GM19463 (cell line): ENCODE results near the gene NHLRC4.

Experiments
- ATAC-seq: cut with Tn5 transposase; IDR thresholded peaks from one replicate; pipeline ENCODE4 v1.9.1; 2021; ENCODE audit warnings: mild to moderate bottlenecking, moderate library complexity; ENCODE audit not compliant: unreplicated experiment

NHLRC4 gene

GRCh38 chr16:530111-530817 is 36.5 kb upstream of the NHLRC4 start:
- no peak for ATAC-seq

- ATAC-seq = no peak
Observed at GRCh38 chr16:531494-532125, 35.2 kb upstream of the NHLRC4 start.

- ATAC-seq = no peak
Observed at GRCh38 chr16:533391-534123, 33.2 kb upstream of the NHLRC4 start.

DNA sequence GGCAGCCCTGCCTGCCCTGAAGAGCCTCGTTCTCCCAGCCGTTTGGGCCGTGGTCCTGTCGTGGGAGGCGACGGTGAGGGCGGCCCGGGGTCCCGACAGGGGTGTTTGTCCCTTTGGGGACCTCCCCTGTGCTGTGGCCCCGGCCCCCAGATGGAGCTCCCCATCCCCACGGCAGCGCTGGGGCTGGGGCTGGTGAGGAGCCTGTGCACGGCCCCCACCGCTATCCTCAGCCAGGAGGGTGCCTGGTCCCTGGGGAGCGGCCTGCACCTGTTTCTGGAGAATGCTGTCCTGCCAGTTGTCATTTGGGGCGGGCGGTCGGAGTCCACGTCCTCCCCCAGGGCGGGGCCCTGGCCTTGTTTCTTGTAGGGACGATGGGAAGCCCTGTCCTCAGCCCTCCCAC is 32.7 kb upstream of the NHLRC4 start:
- no peak for ATAC-seq

DNA sequence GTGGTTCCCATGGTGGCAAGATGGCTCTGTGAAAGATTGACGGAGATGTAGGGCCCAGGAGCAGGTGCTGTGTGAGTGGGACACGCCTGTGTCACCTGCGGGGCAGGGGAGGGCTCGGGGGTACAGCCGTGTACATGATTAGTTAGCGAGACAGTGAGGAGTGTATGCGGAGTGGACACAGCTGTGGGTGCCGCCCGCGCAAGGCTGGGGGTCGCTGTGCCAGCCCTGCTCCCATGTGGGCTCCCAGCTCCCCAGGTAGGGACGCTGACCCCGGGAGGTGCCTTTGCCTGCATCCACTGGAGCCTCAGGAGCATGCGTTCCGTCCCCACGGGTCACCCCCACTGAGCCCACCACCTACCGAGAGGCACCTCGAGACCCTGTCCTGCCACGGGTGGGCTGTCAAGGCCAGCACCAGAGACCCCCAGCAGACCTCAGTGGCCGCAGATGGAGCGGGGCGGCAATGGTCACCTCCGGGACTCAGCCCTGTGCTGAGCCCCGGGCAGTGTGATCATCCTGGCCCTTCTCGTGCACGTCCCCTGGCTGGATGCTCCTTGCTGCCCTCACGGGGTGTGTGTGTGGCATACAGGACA is 31.9 kb upstream of the NHLRC4 start:
- no peak for ATAC-seq

DNA sequence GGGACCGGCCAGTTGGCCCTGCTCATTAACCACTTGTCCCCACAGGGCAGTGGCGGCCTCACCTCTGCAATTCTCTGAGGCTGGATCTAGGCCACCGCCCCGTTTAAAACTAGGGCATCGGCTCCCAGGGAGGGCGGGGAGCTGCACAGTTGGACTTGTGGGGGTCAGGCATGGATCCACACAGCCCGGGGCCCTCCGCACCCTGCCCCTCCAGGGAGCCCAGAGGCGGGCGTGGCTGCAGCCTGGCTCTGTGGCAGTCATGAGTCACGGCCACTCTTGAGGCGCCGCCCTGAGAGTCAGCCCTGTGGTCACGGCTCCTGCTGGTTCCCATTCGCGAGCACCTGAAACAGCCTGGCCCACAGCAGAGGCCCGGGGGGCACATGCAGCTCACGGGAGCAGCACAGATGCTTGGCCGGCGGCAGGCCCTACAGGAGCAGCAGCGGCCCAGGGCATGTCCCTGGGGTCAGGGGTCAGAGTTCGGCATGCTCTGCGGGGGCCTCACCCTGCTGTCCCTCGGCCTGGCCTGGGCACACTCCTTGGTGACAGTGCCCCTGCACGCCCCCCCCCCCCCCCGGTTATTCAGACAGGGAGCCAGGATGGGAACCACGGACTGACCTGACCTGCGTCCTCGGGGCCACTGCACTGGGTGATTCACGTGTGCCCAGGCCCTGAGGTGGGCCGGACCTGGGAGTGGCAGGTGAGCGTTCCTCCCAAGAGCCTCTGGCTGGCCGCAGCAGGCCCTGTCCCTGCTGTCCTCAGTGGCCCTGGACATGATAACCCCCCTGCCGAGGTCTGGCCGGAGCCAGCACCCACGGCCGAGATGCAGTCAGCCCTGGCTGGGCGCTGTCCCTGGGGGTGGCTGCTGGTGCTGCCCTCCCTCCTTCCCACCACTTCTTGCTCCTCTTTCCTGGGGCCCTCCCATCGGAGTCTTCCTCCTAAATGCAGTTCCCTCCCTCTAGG is 31.1 kb upstream of the NHLRC4 start:
- ATAC-seq = no peak

GRCh38 chr16:536746-537145 is 30.1 kb upstream of the NHLRC4 start:
- ATAC-seq = no peak

DNA sequence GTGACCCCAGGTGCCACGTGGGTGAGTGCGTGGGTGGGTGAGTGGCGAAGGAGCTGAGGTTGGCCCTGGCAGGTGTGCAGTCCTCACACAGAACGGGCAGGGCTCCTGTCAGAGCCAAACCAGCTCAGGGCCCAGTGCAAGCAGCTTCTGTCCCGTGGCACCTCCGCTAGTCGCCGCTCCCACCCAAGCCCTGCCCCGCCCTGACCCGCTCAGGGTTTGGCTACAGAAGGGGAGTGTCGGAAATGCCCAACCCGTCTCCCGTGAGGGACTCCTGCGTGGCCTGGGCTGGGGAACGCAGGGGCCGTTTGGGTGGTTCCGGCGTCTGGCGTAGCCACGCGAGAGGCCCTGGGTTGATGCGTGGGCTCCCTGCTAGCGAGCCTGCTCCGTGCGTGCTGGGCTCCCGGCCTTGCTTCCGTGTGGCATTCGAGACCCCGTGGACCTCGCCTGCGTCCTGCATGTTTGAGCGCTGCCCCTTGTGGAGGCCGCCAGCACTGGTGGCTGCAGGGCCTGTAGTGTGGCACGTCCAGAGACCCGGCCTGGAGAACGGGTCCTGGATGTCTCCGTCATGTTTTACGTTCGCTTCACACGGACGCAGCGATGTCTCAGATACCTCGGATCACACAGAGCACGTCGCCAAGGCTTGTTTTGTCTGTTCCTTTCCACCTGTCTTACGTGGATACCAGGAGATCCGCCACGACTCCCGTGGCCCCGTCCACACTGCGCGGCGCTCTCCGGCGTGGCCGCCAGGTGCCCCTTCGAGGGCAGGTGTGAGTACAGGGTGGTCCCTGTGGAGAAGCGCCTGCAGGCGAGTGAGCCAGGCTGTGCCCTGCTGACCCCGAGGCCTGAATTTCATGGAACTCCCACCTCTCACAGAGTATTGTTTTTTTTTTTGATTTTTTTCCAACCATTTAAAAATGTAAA is 29.1 kb upstream of the NHLRC4 start:
- no peak for ATAC-seq

DNA sequence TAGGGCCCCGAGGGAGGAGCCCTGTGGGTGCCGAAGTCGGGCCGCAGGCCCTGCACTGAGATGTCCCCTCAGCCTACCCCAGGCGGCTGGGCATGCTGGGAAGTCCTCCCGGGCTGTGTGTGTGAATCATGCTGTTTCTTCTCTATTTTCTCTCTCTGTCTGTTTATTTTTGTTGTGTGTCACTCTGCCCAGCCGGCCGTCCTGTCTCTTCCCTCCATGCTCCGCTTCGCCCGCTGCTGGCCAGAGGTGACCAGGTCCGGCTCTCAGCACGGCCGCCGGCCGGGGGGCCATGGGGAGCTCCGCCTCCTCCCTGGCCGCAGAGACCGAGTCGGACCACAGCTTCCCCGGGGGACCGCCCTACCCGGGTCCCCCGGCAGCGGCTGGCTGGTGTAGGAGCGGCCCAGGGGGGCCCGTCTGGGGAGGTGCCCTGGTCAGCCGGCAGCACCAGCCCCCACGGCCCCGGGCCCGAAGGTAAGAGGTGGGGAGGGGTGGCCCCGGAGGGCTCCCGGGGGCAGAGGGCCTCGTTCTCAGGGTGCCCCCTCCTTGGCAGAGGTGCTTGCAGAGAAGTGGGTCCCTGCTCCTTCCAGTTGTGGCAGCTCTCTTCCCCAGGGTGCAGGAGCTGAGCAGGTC is 26.8 kb upstream of the NHLRC4 start:
- no peak for ATAC-seq

GRCh38 chr16:540645-541340 is 26.0 kb upstream of the NHLRC4 start:
- ATAC-seq = no peak

GRCh38 chr16:543301-544164 is 23.3 kb upstream of the NHLRC4 start:
- no peak for ATAC-seq

- ATAC-seq = no peak
Observed at GRCh38 chr16:544517-544916, 22.3 kb upstream of the NHLRC4 start.

- ATAC-seq = no peak
Observed at GRCh38 chr16:546909-547770, 19.7 kb upstream of the NHLRC4 start.

GRCh38 chr16:548586-548985 is 18.2 kb upstream of the NHLRC4 start:
- no peak for ATAC-seq

DNA sequence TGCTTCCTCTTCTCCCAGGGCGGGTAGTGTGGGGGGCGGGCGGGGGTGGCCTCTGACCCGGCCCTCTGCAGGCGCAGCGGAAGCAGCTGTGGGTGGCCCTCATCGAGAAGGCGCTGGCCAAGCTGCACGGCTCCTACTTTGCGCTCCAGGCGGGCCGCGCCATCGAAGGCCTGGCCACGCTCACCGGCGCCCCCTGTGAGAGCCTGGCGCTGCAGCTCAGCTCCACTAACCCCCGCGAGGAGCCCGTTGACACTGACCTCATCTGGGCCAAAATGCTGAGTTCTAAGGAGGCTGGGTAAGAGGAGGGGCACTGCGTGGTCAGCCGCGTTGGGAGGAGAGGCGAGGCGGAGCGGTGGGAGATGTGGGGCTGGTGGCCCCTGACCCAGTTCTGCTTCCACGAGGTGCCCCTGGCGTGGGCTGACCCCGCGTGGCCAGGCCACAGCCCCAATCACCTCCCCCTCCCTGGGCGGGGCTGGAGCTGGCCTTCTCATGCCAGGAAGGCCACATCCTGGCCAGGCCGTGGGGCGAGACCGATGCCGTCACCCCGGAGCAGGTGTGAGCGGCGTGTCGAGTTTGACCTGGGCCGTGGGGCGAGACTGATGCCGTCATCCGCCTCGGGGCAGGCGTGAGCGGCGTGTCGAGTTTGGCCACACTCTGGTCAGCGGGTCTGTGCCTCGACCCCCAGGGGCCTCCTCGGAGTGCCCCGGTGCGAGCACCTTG is 17.1 kb upstream of the NHLRC4 start:
- no peak for ATAC-seq

DNA sequence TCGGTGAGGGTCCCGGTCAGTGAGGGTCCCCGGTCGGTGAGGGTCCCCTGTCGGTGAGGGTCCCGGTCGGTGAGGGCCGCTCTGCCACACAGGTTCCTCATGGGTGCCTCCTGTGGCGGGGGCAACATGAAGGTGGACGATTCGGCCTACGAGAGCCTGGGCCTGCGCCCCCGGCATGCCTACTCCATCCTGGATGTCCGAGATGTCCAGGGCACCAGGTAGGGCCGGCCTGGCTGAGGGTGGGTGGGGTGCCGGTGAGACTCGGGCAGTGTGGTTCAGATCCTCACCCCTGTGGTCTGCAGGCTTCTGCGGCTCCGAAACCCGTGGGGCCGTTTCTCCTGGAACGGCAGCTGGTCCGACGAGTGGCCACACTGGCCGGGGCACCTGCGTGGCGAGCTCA is 15.6 kb upstream of the NHLRC4 start:
- ATAC-seq = no peak
